Upper lobe of left lung (tissue), 6 donors: ENCODE results near the gene BBC3. TPM values are rescaled to one million over a fixed set of nuclear protein-coding genes. Genes with fewer than 3 reads are reported as not detected.

ENCODE experiments used
- ATAC-seq, 2 donors: fragments of 200-7000 bp; cut with Tn5 transposase; one replicate each; pipeline ENCODE4 v1.9.1; 2022; ENCODE audit warnings: mild to moderate bottlenecking in 2 of 2, moderate library complexity in 2 of 2; ENCODE audit not compliant: low FRiP score in 2 of 2
- DNase-seq, 2 donors: peaks; one replicate each; pipeline ENCODE4 v3.0.0-alpha.2; 2019 to 2020
- H3K27ac ChIP-seq, 4 donors: fragments of 200-600 bp; sonication (generic); one replicate each; pipeline ENCODE4 v1.5.1; 2016 to 2019
- H3K27me3 ChIP-seq, 4 donors: fragments of 200-600 bp; sonication (generic); one replicate each; pipeline ENCODE4 v1.5.1; 2017 to 2019
- H3K36me3 ChIP-seq, 4 donors: fragments of 200-600 bp; sonication (generic); one replicate each; pipeline ENCODE4 v1.5.1; 2016 to 2019
- H3K4me1 ChIP-seq, 4 donors: fragments of 200-600 bp; sonication (generic); one replicate each; pipeline ENCODE4 v1.5.1; 2018 to 2019
- H3K4me3 ChIP-seq, 4 donors: fragments of 200-600 bp; sonication (generic); one replicate each; pipeline ENCODE4 v1.5.1; 2017 to 2019; ENCODE audit warnings: mild to moderate bottlenecking in 2 of 4, moderate library complexity in 1 of 4
- H3K9me3 ChIP-seq, 4 donors: fragments of 200-600 bp; sonication (generic); one replicate each; pipeline ENCODE4 v1.5.1; 2018 to 2019
- EP300 ChIP-seq, 4 donors: sonication (generic); formaldehyde crosslinking; IDR thresholded peaks; one replicate each; pipeline ENCODE4 v1.5.1; 2017; ENCODE audit warnings: antibody characterized with exemption in 4 of 4, control low read depth in 2 of 4
- POLR2A ChIP-seq, 4 donors: fragments of 450-650 bp; IDR thresholded peaks; one replicate each; pipeline ENCODE4 v1.5.1; 2016 to 2017; ENCODE audit warnings: antibody characterized with exemption in 4 of 4, mild to moderate bottlenecking in 2 of 4
- POLR2AphosphoS5 ChIP-seq, 2 donors: sonication (generic); formaldehyde crosslinking; IDR thresholded peaks; one replicate each; pipeline ENCODE4 v1.5.1; 2017; ENCODE audit warnings: antibody characterized with exemption in 2 of 2
- WGBS, 2 donors: methylation state at CpG; one replicate each; pipeline ENCODE4 v1.1.5; 2017 to 2018; 5-methylcytosine and 5-hydroxymethylcytosine counted together
- total RNA-seq, 6 donors: library from RNA; depleted of rRNA in 4 of 6; stranded (reverse); fragments of >200 nt in 4 of 6; gene quantifications; one replicate each; pipeline versions ENCODE4 v1.1.0 to v1.2.1, GENCODE V29; 2016 to 2021
- TF ChIP-seq, protein P1 (sequence below), 6 experiments: fragments of 450-650 bp in 4 of 6; fragments of 200-600 bp in 2 of 6; sonication (generic) in 2 of 6; IDR thresholded peaks; one replicate each; pipeline ENCODE4 v1.5.1; 2016 to 2019; ENCODE audit warnings: antibody characterized with exemption in 6 of 6
- donor health status: DM: no; HTN: no; CAD: no; lungs with moderate emphysema.
- donor health status: DM: no; HTN: yes; CAD: no; lungs with severe emphysema.

The BBC3 gene
- total RNA-seq, 6 donors from 2014 or later, result 7.4 to 29.3 (median 15.9) TPM

DNA sequence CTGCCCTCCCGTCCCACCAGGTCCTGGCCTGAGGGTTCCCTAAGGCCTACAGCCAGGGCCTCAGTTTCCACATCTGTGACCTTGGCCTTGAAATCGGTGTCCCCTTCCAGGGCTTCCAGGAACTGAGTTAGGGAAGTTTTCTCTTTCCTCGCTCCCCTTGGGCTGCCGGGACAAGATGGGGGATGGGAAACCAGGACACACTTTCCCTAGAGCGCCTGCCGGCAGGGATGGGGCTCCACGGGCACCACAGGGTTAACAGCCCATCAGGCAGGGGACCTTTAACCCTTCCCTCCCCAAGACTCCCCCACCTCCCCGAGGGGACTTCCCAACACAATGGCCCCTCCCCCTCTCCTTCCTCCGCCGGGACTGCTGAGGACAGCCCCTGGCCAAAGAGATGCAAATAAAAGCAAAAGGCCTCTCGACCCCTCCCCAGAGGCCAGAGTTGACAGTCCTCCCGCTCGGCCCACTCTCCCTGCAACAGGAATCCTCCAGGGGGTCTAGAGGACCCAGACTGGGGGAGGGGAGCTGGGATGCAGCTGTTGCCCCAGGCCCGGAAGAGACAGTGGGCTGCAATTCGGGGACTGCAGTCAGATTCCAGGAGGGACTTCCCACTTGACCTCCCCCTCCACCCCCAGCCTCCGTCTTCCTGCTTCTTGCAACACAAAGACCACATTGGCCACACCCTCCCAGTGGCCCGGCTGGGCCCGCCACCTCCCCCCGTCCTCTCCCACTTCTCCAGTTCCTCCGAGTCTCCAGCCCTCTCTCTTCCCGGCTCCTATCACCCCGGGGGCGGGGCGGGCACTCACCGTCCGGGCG is 3.4 kb downstream of the BBC3 start:
- ATAC-seq, result peak; percentile 71 to 82
- 0 to 1% methylated on average over 12 to 23 of the region's 27 CpGs for WGBS, 2 donors
- Histone ChIP-seq H3K27me3 (no peaks in the 10 kb centered on the region), H3K9me3 (no peaks in the 10 kb centered on the region), H3K36me3 (peaks cover 0 to 9% (median 4%) of the 10 kb centered on the region in 4 donors), H3K4me1 (peaks cover 48 to 68% (median 57%) of the 10 kb centered on the region in 4 donors), H3K27ac (peak overlapping the region; percentile 98 to 100 (median 100)), H3K4me3 (peak overlapping the region; percentile 64 to 99 (median 94))
- TF ChIP-seq POLR2A (IDR thresholded peaks at IDR 0.05) (peak in 3 of 4 donors; percentile 14 to 80 (median 42)), EP300 (IDR thresholded peaks at IDR 0.05) (no peak), POLR2AphosphoS5 (IDR thresholded peaks at IDR 0.05) (peak; percentile 63 to 86)
- peak; percentile 70 to 97 for DNase-seq

DNA sequence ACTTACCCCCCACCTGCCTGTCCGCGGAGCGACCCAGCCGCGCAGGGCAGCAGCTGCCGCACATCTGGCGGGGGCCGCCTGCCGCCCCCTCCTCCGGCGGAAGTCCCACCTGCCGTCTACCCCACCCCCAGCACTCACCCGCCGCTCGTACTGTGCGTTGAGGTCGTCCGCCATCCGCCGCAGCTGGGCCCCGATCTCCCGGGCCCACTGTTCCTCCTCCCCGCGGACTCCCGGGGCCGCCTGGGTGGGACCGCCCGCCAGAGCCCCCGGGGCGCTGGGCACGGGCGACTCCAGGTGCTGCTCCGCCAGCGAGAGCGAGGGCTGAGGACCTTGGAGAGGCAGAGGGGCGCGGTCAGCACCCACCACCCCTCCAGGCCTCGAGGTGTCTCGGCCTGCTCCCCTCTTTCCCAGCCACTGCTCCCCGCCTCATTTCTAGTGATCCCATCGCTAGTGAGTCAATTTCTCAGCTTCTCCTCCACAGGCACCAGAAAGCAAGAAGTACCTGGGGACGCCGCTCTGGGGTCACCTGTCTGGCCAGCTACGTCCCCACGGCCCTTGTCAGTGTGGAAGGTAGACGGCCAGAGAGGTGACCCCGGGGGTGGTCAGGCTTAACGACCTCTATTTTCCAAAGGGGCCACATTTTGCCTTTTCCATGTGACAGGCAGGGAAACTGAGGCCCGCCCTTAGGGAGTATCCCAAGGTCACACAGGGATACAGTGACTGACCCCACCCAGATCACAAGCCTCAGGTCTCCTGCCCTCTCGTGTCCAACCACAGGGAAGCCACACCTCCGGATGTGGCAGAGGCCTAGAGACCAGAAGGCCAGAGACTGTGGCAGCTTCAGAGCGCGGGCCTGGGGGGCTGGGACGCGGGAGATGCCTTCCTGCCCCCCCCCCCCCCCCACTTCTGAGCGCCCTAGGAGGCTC is 4.3 kb downstream of the BBC3 start:
- ATAC-seq, result peak; percentile 70 to 86
- TF ChIP-seq, protein P1, sequence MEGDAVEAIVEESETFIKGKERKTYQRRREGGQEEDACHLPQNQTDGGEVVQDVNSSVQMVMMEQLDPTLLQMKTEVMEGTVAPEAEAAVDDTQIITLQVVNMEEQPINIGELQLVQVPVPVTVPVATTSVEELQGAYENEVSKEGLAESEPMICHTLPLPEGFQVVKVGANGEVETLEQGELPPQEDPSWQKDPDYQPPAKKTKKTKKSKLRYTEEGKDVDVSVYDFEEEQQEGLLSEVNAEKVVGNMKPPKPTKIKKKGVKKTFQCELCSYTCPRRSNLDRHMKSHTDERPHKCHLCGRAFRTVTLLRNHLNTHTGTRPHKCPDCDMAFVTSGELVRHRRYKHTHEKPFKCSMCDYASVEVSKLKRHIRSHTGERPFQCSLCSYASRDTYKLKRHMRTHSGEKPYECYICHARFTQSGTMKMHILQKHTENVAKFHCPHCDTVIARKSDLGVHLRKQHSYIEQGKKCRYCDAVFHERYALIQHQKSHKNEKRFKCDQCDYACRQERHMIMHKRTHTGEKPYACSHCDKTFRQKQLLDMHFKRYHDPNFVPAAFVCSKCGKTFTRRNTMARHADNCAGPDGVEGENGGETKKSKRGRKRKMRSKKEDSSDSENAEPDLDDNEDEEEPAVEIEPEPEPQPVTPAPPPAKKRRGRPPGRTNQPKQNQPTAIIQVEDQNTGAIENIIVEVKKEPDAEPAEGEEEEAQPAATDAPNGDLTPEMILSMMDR (IDR thresholded peaks at IDR 0.05), result peak in 1 of 6 experiments; percentile 14
- peak in 2 of 4 donors; percentile 73 to 80 for TF ChIP-seq POLR2A (IDR thresholded peaks at IDR 0.05)
- peak; percentile 78 to 93 for TF ChIP-seq POLR2AphosphoS5 (IDR thresholded peaks at IDR 0.05)
- peak in 1 of 4 donors; percentile 86 for TF ChIP-seq EP300 (IDR thresholded peaks at IDR 0.05)
- 3 to 8% methylated on average over 12 to 25 of the region's 56 CpGs for WGBS, 2 donors

DNA sequence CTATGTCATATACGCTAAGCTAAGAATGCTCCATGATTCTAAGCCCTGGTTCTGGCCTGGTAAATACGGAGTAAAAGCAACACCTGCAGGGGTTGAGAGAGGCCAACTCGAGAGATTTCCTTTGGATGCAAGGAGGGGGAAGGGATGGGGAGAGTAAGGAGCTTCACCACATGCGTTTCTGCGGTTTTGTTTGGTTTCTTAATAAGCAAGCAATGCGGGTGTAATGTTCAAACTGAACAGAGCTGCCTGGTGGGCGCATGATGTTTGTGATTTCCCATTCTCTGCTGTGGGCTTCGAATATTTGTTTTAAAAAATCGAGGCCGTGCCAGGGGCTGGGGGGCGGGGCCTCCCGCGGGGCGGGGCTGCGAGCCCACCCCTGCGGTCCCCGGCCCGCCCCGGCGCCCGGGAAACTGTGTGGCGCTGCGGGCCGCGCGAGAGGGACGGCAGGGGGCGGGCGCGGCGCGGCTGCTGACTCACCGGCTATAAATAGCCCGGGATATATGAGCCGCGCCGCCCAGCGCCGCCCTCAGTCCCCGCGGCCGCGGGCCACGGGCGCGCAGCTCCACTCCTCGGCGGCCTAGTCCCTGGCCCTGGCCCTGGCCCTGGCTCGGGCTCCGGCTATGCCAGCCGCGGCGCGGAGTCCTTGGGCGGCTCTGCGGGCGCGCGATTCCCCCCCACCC is 5.1 kb downstream of the BBC3 start:
- ATAC-seq, result peak; percentile 81 to 84
- Histone ChIP-seq H3K4me1 (peaks cover 36 to 54% (median 44%) of the 10 kb centered on the region in 4 donors), H3K27ac (peak overlapping the region; percentile 98 to 100 (median 100)), H3K4me3 (peak overlapping the region; percentile 56 to 99 (median 94)), H3K9me3 (no peaks in the 10 kb centered on the region), H3K27me3 (no peaks in the 10 kb centered on the region), H3K36me3 (peaks cover 0 to 26% (median 17%) of the 10 kb centered on the region in 4 donors)
- DNase-seq, result peak; percentile 87 to 98
- TF ChIP-seq POLR2A (IDR thresholded peaks at IDR 0.05) (peak; percentile 100), POLR2AphosphoS5 (IDR thresholded peaks at IDR 0.05) (peak; percentile 99 to 100), EP300 (IDR thresholded peaks at IDR 0.05) (peak in 1 of 4 donors; percentile 78)
- TF ChIP-seq, protein P1 (IDR thresholded peaks at IDR 0.05), result peak; percentile 51 to 81 (median 76)
- WGBS, 2 donors, result 6 to 14% methylated on average over 9 to 24 of the region's 59 CpGs

More for the DNA sequence above, 4.3 kb downstream of the BBC3 start:
- peak; percentile 88 to 96 for DNase-seq
- Histone ChIP-seq H3K4me1 (peaks cover 40 to 59% (median 48%) of the 10 kb centered on the region in 4 donors), H3K9me3 (no peaks in the 10 kb centered on the region), H3K4me3 (peak overlapping the region; percentile 56 to 99 (median 94)), H3K27me3 (no peaks in the 10 kb centered on the region), H3K27ac (peak overlapping the region; percentile 98 to 100 (median 100)), H3K36me3 (peaks cover 0 to 18% (median 9%) of the 10 kb centered on the region in 4 donors)

DNA sequence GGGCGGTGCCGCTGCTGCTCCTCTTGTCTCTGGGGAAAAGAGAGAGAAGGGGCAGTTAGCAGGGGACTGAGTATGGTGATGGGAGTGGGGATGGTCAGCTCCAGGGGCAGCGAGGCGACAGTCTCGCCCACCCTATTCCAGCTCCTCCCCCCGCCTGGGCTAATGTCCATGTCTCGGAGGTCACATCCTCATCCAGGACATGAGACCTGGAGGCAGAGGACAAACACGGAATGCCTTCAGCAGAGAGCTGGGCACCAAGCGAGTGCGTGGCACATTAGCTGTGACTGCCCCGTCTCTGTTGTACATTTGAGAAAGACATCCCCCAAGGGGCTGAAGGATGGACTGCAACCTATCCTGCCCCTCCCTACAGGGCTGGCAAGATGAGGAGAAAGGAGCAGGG is 9.1 kb downstream of the BBC3 start:
- H3K36me3 ChIP-seq, result peaks cover 0 to 34% (median 22%) of the 10 kb centered on the region in 4 donors
- no peak overlapping the region for H3K27ac ChIP-seq
- H3K4me1 ChIP-seq, result peaks cover 14 to 16% (median 15%) of the 10 kb centered on the region in 4 donors
- TF ChIP-seq, protein P1 (IDR thresholded peaks at IDR 0.05), result no peak
- TF ChIP-seq POLR2AphosphoS5 (IDR thresholded peaks at IDR 0.05) (no peak), EP300 (IDR thresholded peaks at IDR 0.05) (no peak), POLR2A (IDR thresholded peaks at IDR 0.05) (no peak)
- no peaks in the 10 kb centered on the region for H3K9me3 ChIP-seq
- ATAC-seq, result no peak
- no peak for DNase-seq
- H3K27me3 ChIP-seq, result no peaks in the 10 kb centered on the region
- WGBS, 2 donors, result 95% methylated on average over 11 of the region's 11 CpGs
- H3K4me3 ChIP-seq, result no peak overlapping the region
